Measurements from ENCODE around the gene MICALL2. TPM values are rescaled to one million over a fixed set of nuclear protein-coding genes. Genes with fewer than 3 reads are reported as not detected.

Gene MICALL2
- total RNA-seq, 1 donor from 2014 or later = 2.1 TPM

GRCh38 chr7:1457949-1458682 lies 1.2 kb downstream of the MICALL2 start:
- intact Hi-C loops (cut with micrococcal nuclease) = loop anchor here (2.0 kb wide), 1 partner anchor 41 kb away; no protein-coding TSS in a partner anchor
- no peaks in the 10 kb centered on the region for H3K9me3 Mint-ChIP-seq
- no peak for DNase-seq (ENCODE audit: low spot score)
- no peaks in the 10 kb centered on the region for H3K4me1 Mint-ChIP-seq (ENCODE audit: low read depth)
- H3K27me3 Mint-ChIP-seq (ENCODE audit: low read depth) = peaks cover 6% of the 10 kb centered on the region
- H3K4me3 Mint-ChIP-seq (ENCODE audit: low read depth) = peak overlapping the region; percentile 56
- H3K27ac Mint-ChIP-seq = no peak overlapping the region
- no peaks in the 10 kb centered on the region for H3K36me3 Mint-ChIP-seq (ENCODE audit: low read depth)

GRCh38 chr7:1457059-1457948 lies 2.0 kb downstream of the MICALL2 start:
- intact Hi-C loops (cut with micrococcal nuclease) = no loop called here
- no peaks in the 10 kb centered on the region for H3K36me3 Mint-ChIP-seq (ENCODE audit: low read depth)
- no peak overlapping the region for H3K27ac Mint-ChIP-seq
- no peak overlapping the region for H3K4me3 Mint-ChIP-seq (ENCODE audit: low read depth)
- DNase-seq (ENCODE audit: low spot score) = no peak
- no peaks in the 10 kb centered on the region for H3K4me1 Mint-ChIP-seq (ENCODE audit: low read depth)
- H3K27me3 Mint-ChIP-seq (ENCODE audit: low read depth) = peaks cover 6% of the 10 kb centered on the region
- H3K9me3 Mint-ChIP-seq = no peaks in the 10 kb centered on the region

- no peaks in the 10 kb centered on the region for H3K4me1 Mint-ChIP-seq (ENCODE audit: low read depth)
- H3K27ac Mint-ChIP-seq = no peak overlapping the region
- H3K4me3 Mint-ChIP-seq (ENCODE audit: low read depth) = no peak overlapping the region
- H3K27me3 Mint-ChIP-seq (ENCODE audit: low read depth) = peaks cover 6% of the 10 kb centered on the region
- H3K9me3 Mint-ChIP-seq = no peaks in the 10 kb centered on the region
- no peaks in the 10 kb centered on the region for H3K36me3 Mint-ChIP-seq (ENCODE audit: low read depth)
- DNase-seq (ENCODE audit: low spot score) = no peak
- intact Hi-C loops (cut with micrococcal nuclease) = no loop called here
Observed at GRCh38 chr7:1455955-1456354, 3.3 kb downstream of the MICALL2 start.

- intact Hi-C loops (cut with micrococcal nuclease) = no loop called here
- no peak overlapping the region for H3K27ac Mint-ChIP-seq
Observed at GRCh38 chr7:1455241-1455939, 3.9 kb downstream of the MICALL2 start.

GRCh38 chr7:1454542-1454941 lies 4.7 kb downstream of the MICALL2 start:
- no peaks in the 10 kb centered on the region for H3K9me3 Mint-ChIP-seq
- H3K36me3 Mint-ChIP-seq (ENCODE audit: low read depth) = no peaks in the 10 kb centered on the region
- DNase-seq (ENCODE audit: low spot score) = no peak
- H3K4me3 Mint-ChIP-seq (ENCODE audit: low read depth) = no peak overlapping the region
- no peaks in the 10 kb centered on the region for H3K4me1 Mint-ChIP-seq (ENCODE audit: low read depth)
- no peak overlapping the region for H3K27ac Mint-ChIP-seq
- intact Hi-C loops (cut with micrococcal nuclease) = no loop called here
- H3K27me3 Mint-ChIP-seq (ENCODE audit: low read depth) = peaks cover 6% of the 10 kb centered on the region

More at GRCh38 chr7:1455241-1455939, 3.9 kb downstream of the MICALL2 start:
- Mint-ChIP-seq H3K9me3 (no peaks in the 10 kb centered on the region), H3K4me3 (ENCODE audit: low read depth) (no peak overlapping the region), H3K4me1 (ENCODE audit: low read depth) (no peaks in the 10 kb centered on the region), H3K36me3 (ENCODE audit: low read depth) (no peaks in the 10 kb centered on the region), H3K27me3 (ENCODE audit: low read depth) (peaks cover 6% of the 10 kb centered on the region)
- no peak for DNase-seq (ENCODE audit: low spot score)

- Mint-ChIP-seq H3K27me3 (ENCODE audit: low read depth) (no peaks in the 10 kb centered on the region), H3K4me1 (ENCODE audit: low read depth) (no peaks in the 10 kb centered on the region), H3K9me3 (no peaks in the 10 kb centered on the region), H3K36me3 (ENCODE audit: low read depth) (no peaks in the 10 kb centered on the region), H3K27ac (no peak overlapping the region), H3K4me3 (ENCODE audit: low read depth) (no peak overlapping the region)
- intact Hi-C loops (cut with micrococcal nuclease) = no loop called here
- no peak for DNase-seq (ENCODE audit: low spot score)
Observed at GRCh38 chr7:1452205-1452604, 7.1 kb downstream of the MICALL2 start.

GRCh38 chr7:1450987-1451386 lies 8.3 kb downstream of the MICALL2 start:
- Mint-ChIP-seq H3K4me3 (ENCODE audit: low read depth) (no peak overlapping the region), H3K27me3 (ENCODE audit: low read depth) (no peaks in the 10 kb centered on the region), H3K36me3 (ENCODE audit: low read depth) (no peaks in the 10 kb centered on the region), H3K9me3 (no peaks in the 10 kb centered on the region), H3K27ac (no peak overlapping the region), H3K4me1 (ENCODE audit: low read depth) (no peaks in the 10 kb centered on the region)
- intact Hi-C loops (cut with micrococcal nuclease) = no loop called here
- DNase-seq (ENCODE audit: low spot score) = no peak

GRCh38 chr7:1450431-1450830 lies 8.8 kb downstream of the MICALL2 start:
- no peak overlapping the region for H3K27ac Mint-ChIP-seq
- DNase-seq (ENCODE audit: low spot score) = no peak
- intact Hi-C loops (cut with micrococcal nuclease) = no loop called here
- H3K4me1 Mint-ChIP-seq (ENCODE audit: low read depth) = no peaks in the 10 kb centered on the region
- no peaks in the 10 kb centered on the region for H3K27me3 Mint-ChIP-seq (ENCODE audit: low read depth)
- H3K36me3 Mint-ChIP-seq (ENCODE audit: low read depth) = no peaks in the 10 kb centered on the region
- H3K4me3 Mint-ChIP-seq (ENCODE audit: low read depth) = no peak overlapping the region
- no peaks in the 10 kb centered on the region for H3K9me3 Mint-ChIP-seq

GRCh38 chr7:1449951-1450350 lies 9.3 kb downstream of the MICALL2 start:
- Mint-ChIP-seq H3K9me3 (no peaks in the 10 kb centered on the region), H3K27ac (no peak overlapping the region), H3K4me3 (ENCODE audit: low read depth) (no peak overlapping the region), H3K27me3 (ENCODE audit: low read depth) (no peaks in the 10 kb centered on the region), H3K4me1 (ENCODE audit: low read depth) (no peaks in the 10 kb centered on the region), H3K36me3 (ENCODE audit: low read depth) (no peaks in the 10 kb centered on the region)
- intact Hi-C loops (cut with micrococcal nuclease) = no loop called here
- no peak for DNase-seq (ENCODE audit: low spot score)

DNA sequence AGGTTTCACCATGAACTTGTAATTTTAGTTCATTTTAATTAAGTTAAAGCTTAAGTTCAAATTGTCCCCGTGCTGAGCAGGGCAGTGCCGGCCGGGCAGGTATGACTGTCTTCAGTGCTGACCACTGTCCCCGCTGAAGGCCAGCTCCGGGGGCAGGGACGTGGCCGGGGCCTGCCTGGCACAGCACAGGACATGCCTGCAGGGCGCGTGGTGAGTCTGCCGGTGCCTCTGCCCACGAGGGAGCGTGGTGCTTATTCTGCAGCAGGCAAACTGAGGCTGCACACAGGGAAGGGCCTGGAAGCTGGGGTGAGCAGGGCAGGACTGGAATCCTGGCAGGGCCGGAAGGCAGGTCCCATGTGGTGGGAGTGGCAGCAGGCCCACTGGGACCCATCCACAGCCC lies 9.8 kb downstream of the MICALL2 start:
- Mint-ChIP-seq H3K9me3 (no peaks in the 10 kb centered on the region), H3K27ac (no peak overlapping the region), H3K36me3 (ENCODE audit: low read depth) (no peaks in the 10 kb centered on the region), H3K27me3 (ENCODE audit: low read depth) (no peaks in the 10 kb centered on the region), H3K4me1 (ENCODE audit: low read depth) (no peaks in the 10 kb centered on the region), H3K4me3 (ENCODE audit: low read depth) (no peak overlapping the region)
- DNase-seq (ENCODE audit: low spot score) = no peak
- intact Hi-C loops (cut with micrococcal nuclease) = no loop called here

DNA sequence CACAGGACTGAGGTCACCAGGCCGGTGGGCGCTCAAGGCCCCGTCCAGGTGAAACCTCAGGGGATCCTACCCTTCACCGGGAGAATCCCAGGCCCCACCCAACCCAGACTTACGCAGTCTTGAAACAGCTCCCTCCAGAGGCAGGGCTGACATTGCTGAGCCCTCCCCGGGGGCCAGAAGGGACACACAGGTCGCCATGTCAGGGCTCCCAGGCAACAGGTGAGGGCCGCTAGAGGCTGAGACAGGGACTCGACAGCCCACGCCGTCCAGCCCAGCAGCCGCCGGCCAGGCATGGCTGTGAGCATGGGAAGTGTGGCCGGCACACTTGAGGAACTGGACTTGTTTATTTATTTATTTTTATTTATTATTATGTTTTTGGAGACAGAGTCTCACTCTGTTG lies 10.3 kb downstream of the MICALL2 start:
- H3K9me3 Mint-ChIP-seq = no peaks in the 10 kb centered on the region
- DNase-seq (ENCODE audit: low spot score) = no peak
- no peak overlapping the region for H3K4me3 Mint-ChIP-seq (ENCODE audit: low read depth)
- H3K4me1 Mint-ChIP-seq (ENCODE audit: low read depth) = no peaks in the 10 kb centered on the region
- no peaks in the 10 kb centered on the region for H3K36me3 Mint-ChIP-seq (ENCODE audit: low read depth)
- H3K27me3 Mint-ChIP-seq (ENCODE audit: low read depth) = no peaks in the 10 kb centered on the region
- intact Hi-C loops (cut with micrococcal nuclease) = no loop called here
- H3K27ac Mint-ChIP-seq = no peak overlapping the region

DNA sequence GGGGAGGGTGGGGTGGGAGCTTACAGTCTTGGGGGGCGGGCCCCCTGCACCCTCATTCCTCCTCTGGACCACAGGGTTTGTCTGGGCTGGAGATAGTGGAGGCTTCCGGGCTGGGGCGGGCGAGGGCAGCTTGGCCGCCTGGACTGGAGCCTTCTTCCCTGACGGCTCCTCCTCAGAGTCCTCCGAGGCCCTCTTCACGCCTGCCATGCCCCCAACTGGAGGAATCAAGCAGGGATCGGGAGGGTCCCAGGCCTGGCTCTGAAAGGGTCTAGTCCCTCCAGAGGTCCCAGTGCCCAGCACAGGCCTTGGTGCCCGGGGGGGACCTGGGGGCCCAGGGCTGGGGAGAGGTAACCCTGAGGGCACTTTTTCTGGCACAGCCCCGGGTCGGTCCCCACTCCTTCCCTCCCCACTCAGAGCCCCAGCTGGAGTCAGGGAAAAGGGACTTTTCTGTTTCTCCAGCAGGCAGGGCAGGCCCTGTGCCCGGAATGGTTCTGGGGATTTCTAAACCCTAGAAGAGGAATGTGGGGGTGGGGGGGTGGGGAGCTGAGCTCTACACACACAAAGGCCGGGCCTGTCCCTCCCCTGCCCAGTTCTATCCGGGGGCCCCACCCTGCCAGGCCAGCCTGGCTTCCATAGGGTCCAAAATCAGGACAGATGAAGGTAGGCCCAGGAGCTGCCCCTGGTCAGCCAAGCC lies 11.6 kb downstream of the MICALL2 start:
- Mint-ChIP-seq H3K27ac (no peak overlapping the region), H3K4me1 (ENCODE audit: low read depth) (no peaks in the 10 kb centered on the region), H3K9me3 (no peaks in the 10 kb centered on the region), H3K36me3 (ENCODE audit: low read depth) (no peaks in the 10 kb centered on the region), H3K4me3 (ENCODE audit: low read depth) (no peak overlapping the region), H3K27me3 (ENCODE audit: low read depth) (no peaks in the 10 kb centered on the region)
- DNase-seq (ENCODE audit: low spot score) = no peak
- intact Hi-C loops (cut with micrococcal nuclease) = no loop called here
